NCI-H2107 (cell line): ENCODE results near the gene UBE3A.
"Not testable (repeated sequence)": the region's sequence is repeated elsewhere in the genome, so short reads cannot be mapped to it uniquely, and the experiment has no call there.

Experiments
- DNase-seq: peaks from one replicate; lab custom pipeline; 2025; lab: John Stamatoyannopoulos, UW

The UBE3A gene

GRCh38 chr15:25437777-25438600, 835 bp downstream of the UBE3A start:
- DNase-seq: no peak

GRCh38 chr15:25436707-25437106, 2.1 kb downstream of the UBE3A start:
- no peak for DNase-seq

- DNase-seq: no peak
These were observed 3.2 kb downstream of the UBE3A start for GRCh38 chr15:25435474-25436243.

- no peak for DNase-seq
These were observed 5.5 kb downstream of the UBE3A start for GRCh38 chr15:25433118-25433865.

- DNase-seq: no peak
These were observed 6.8 kb downstream of the UBE3A start for GRCh38 chr15:25431836-25432561.

- no peak for DNase-seq
These were observed 11.0 kb downstream of the UBE3A start for GRCh38 chr15:25427861-25428260.

DNA sequence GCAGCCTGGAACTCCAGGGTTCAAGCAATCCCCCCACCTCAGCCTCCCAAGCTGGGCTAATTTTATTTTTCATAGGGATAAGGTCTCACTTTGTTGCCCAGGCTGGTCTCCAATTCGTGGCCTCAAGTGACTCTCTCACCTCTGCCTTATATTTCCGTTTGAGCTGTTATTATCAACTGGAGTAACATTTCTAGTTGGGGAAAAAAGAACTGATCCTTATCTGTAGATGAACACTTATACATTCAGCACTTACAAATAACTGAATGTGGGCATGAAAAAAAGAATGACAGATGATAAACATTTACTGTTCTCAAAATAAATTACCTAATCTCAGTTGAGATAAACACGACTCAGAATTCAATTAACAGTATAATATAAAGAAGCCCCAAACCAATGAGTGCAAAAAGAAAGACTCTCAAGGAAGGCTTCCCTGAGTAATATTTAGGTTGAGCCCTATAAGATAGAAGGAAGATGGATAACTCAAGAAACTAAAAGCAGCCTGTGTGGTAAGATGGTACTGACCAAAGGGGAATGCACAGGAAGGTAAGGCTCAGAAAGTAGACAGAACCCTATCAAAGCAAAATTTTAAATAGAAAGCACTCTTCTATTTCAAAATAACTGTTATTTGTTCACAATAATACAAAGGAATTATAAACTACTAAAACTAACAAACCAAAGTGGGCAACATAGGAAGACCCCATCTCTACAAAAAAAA, 11.8 kb downstream of the UBE3A start:
- no peak for DNase-seq

DNA sequence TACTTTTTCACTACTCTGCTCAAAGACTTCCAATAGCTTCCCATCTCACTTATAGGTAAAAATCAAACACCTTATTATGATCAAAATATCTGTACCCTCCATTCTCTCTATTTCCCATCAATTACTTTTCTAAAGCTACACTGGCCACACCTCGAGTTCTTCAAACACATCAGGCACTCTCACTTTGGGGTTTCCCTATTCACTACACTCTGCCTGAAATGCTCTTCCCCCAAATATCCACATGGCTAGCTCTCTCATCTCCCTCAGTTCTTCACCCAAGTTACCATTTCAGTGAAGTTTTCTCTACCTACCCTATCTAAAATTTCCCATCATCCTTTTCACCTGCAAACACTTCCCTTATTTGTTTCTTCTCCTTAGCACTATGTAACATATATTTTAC, 14.8 kb downstream of the UBE3A start:
- no peak for DNase-seq

DNA sequence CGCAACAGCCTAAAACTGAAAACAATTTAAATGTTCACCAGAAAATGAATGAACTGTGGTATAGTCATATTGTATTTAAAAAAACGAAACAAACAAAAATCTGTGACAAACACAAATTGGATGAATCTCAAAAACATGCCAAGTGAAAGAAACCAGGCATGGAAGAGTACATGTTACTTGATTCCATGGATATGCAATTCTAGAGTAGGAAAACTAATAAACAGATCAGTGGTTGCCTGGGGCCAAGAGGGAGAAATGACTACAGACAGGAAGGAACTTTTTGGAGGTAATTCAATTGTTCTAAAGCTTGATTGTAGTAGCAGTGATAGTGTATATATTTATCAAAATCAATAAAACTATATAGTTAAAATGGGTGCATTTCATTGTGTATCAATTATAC, 16.8 kb downstream of the UBE3A start:
- no peak for DNase-seq

GRCh38 chr15:25418202-25418601, 20.6 kb downstream of the UBE3A start:
- DNase-seq: no peak

DNA sequence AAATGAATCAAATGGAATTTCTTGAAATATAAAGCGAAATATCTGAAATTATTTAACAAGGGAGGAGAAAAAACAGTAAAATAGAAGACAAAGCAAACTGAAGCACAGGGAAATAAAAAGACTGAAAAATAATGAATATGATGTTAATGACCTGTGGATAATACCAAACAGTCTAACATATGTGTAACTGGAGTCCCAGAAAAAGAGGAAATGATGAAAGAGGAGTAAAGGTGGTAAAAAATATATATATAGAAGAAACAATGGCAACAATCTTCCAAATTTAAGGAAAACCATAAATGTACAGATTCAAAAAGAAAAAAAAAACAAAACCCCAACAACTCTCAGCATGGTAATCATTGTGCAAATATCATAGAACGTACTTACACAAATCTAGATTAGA, 21.2 kb downstream of the UBE3A start:
- DNase-seq: no peak

GRCh38 chr15:25416693-25417092, 22.1 kb downstream of the UBE3A start:
- no peak for DNase-seq

DNA sequence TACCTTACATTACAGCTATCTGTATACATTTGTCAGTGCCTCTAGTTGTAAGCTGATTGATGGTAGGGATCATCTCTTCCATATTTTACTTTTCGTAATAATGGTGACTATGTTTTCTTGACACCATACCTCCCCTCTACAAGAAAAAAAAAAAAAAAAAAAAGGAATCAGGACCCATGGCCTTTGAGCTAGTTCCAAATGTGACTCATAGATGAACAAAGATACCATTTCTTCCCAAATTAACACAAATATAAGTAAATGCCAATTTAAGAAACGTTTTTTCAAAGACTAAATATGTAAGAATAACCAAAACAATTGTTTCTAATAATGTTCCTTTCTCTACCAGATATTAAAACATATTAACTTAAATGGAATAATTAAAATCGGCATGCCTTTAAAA, 23.1 kb downstream of the UBE3A start:
- no peak for DNase-seq

- no peak for DNase-seq
These were observed 23.6 kb downstream of the UBE3A start for GRCh38 chr15:25415217-25415616.

DNA sequence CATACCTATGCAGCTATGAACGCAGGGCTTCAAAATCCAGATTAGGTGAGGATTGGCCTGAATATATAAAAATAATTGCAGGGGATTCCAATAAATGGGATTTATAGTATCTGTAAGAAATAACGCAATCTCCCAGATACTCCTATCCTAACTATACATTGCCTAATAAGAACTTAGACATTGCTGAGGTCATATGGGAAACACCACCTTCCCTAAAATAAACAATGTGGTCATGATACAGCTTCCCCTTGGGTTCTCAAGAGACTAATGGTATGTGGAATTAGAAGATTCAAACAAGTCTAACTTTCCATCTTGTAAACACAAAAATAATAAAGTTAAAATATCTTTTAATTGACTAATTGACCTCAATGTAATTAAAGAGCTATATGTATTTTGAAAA, 28.2 kb downstream of the UBE3A start:
- no peak for DNase-seq

GRCh38 chr15:25409731-25410130, 29.1 kb downstream of the UBE3A start:
- DNase-seq: not testable (repeated sequence)

GRCh38 chr15:25408929-25409328, 29.9 kb downstream of the UBE3A start:
- no peak for DNase-seq

- no peak for DNase-seq
These were observed 30.4 kb downstream of the UBE3A start for GRCh38 chr15:25408428-25408827.

DNA sequence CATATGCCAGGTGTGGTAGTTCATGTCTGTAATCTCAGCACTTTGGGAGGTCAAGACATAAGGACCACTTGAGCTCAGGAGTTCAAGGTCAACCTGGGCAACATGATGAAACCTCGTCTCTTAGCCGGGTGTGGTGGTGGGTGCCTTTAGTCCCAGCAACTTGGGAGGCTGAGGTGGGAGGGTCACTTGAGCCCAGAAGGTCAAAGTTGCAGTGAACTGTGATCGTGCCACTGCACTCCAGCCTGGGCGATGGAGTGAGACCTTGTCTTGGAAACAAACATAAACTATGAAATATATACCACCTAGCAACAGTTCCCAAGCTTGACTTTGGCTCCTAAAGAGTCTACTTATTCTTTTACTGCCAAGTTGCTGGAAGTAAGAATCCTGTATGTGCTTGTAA, 30.9 kb downstream of the UBE3A start:
- no peak for DNase-seq

- no peak for DNase-seq
These were observed 32.0 kb downstream of the UBE3A start for GRCh38 chr15:25406846-25407245.

- no peak for DNase-seq
These were observed 32.6 kb downstream of the UBE3A start for GRCh38 chr15:25406261-25406660.
